H1 (cell line): ENCODE results near the gene GMNN. TPM values are rescaled to one million over a fixed set of nuclear protein-coding genes. Genes with fewer than 3 reads are reported as not detected.

Experiments
- CTCF ChIA-PET: fragments of 300-600 bp; sonication (Branson Sonifier 250); formaldehyde crosslinking; loops from one replicate; lab custom pipeline; 2021; ENCODE audit not compliant: partially characterized antibody; lab: Charles Lee
- POLR2A ChIA-PET: fragments of 300-600 bp; sonication (Branson Sonifier 250); formaldehyde crosslinking; loops from one replicate; lab custom pipeline; 2021; ENCODE audit warnings: inconsistent platforms; ENCODE audit not compliant: partially characterized antibody; lab: Charles Lee
- DNase-seq, 2 experiments: peaks; one replicate each; pipeline versions ENCODE4 v3.0.0 to v3.0.0-alpha.2; 2010 to 2022; ENCODE audit warnings: low spot score in 2 of 2, low read depth in 1 of 2, mixed read lengths in 1 of 2
- FAIRE-seq: peaks from 2 replicates; lab custom pipeline; 2011; peaks lifted over from hg19 to GRCh38; lab: Jason Lieb, UNC
- H2AFZ ChIP-seq: 2 replicates; pipeline ENCODE4 v1.8.1; 2012; ENCODE audit warnings: low read length, inconsistent platforms
- H2AK5ac ChIP-seq: 2 replicates; pipeline ENCODE4 v1.6.1; 2013; ENCODE audit warnings: low read depth, low read length
- H2BK120ac ChIP-seq: replicated peaks from 2 replicates; pipeline ENCODE3; 2013; ENCODE audit warnings: low read depth, low read length, inconsistent platforms
- H2BK12ac ChIP-seq: 2 replicates; pipeline ENCODE4 v1.6.1; 2013; ENCODE audit warnings: low read depth, low read length
- H2BK15ac ChIP-seq: 2 replicates; pipeline ENCODE4 v1.6.1; 2013; ENCODE audit warnings: low read length
- H2BK20ac ChIP-seq: 2 replicates; pipeline ENCODE4 v1.6.1; 2013; ENCODE audit warnings: low read length
- H2BK5ac ChIP-seq: 2 replicates; pipeline ENCODE4 v1.6.1; 2013; ENCODE audit warnings: low read depth, low read length
- H3K14ac ChIP-seq: 2 replicates; pipeline ENCODE4 v1.6.1; 2013; ENCODE audit warnings: inconsistent platforms; ENCODE audit not compliant: insufficient read length
- H3K18ac ChIP-seq: 2 replicates; pipeline ENCODE4 v1.6.1; 2013; ENCODE audit warnings: low read length; ENCODE audit errors: extremely low read depth
- H3K23ac ChIP-seq: 2 replicates; pipeline ENCODE4 v1.6.1; 2013; ENCODE audit warnings: inconsistent platforms; ENCODE audit not compliant: insufficient read length
- H3K23me2 ChIP-seq: 2 replicates; pipeline ENCODE4 v1.6.1; 2013; ENCODE audit warnings: low read depth, low read length
- H3K27ac ChIP-seq: 2 replicates; pipeline ENCODE4 v1.6.1; 2011; ENCODE audit warnings: low read depth, low read length, inconsistent platforms
- H3K27me3 ChIP-seq, 4 experiments: replicated peaks in 1 of 4; 1 replicate in 1 of 4; 2 replicates in 3 of 4; pipeline versions ENCODE4 v1.6.1 to v1.8.1; 2011 to 2013; ENCODE audit warnings: low read length in 3 of 4, mild to moderate bottlenecking in 3 of 4, inconsistent platforms in 2 of 4, mixed read lengths in 2 of 4, moderate library complexity in 1 of 4; ENCODE audit not compliant: control insufficient read depth in 3 of 4, insufficient read depth in 3 of 4; ENCODE audit errors: extremely low read depth in 1 of 4
- H3K36me3 ChIP-seq, 4 experiments: 2 replicates each; pipeline versions ENCODE4 v1.6.1 to v1.8.1; 2011 to 2013; ENCODE audit warnings: mild to moderate bottlenecking in 4 of 4, low read length in 3 of 4, moderate library complexity in 2 of 4, control low read depth in 1 of 4, inconsistent platforms in 1 of 4; ENCODE audit not compliant: insufficient read depth in 4 of 4, control insufficient read depth in 2 of 4
- H3K4ac ChIP-seq: replicated peaks from 2 replicates; pipeline ENCODE3; 2013; ENCODE audit warnings: low read length, low read depth, mixed read lengths, inconsistent platforms; ENCODE audit not compliant: insufficient read length
- H3K4me1 ChIP-seq, 4 experiments: replicated peaks in 1 of 4; 1 replicate in 1 of 4; 2 replicates in 3 of 4; pipeline versions ENCODE4 v1.6.1 to v1.8.1; 2011 to 2013; ENCODE audit warnings: low read length in 3 of 4, inconsistent platforms in 2 of 4, mixed read lengths in 1 of 4; ENCODE audit not compliant: insufficient read depth in 4 of 4, control insufficient read depth in 3 of 4
- H3K4me2 ChIP-seq, 2 experiments: 2 replicates each; pipeline versions ENCODE4 v1.6.1 to v1.8.1; 2011 to 2013; ENCODE audit warnings: low read depth in 2 of 2, low read length in 2 of 2, control low read depth in 1 of 2, inconsistent platforms in 1 of 2, mild to moderate bottlenecking in 1 of 2; ENCODE audit not compliant: insufficient read depth in 1 of 2
- H3K4me3 ChIP-seq, 4 experiments: fragments of 200-600, 300-600 bp in 1 of 4; sonication (generic), shearing (Covaris generic), sonication (Bioruptor Twin) in 1 of 4; 2 replicates each; pipeline versions ENCODE4 v1.5.1 to v1.8.1; 2011 to 2016; ENCODE audit warnings: low read length in 4 of 4, low read depth in 3 of 4, control low read depth in 2 of 4, inconsistent platforms in 2 of 4, mild to moderate bottlenecking in 2 of 4, mixed read lengths in 1 of 4, moderate library complexity in 1 of 4; ENCODE audit not compliant: insufficient read depth in 2 of 4; ENCODE audit errors: extremely low read depth in 1 of 4
- H3K56ac ChIP-seq: replicated peaks from 2 replicates; pipeline ENCODE3; 2013; ENCODE audit warnings: low read depth, mild to moderate bottlenecking, mixed read lengths, low read length, inconsistent platforms; ENCODE audit not compliant: insufficient read length
- H3K79me1 ChIP-seq: 2 replicates; pipeline ENCODE4 v1.6.1; 2013; ENCODE audit warnings: low read depth, low read length, control low read depth
- H3K79me2 ChIP-seq, 2 experiments: 2 replicates each; pipeline versions ENCODE4 v1.6.1 to v1.8.1; 2012 to 2013; ENCODE audit warnings: low read length in 2 of 2, mild to moderate bottlenecking in 2 of 2, inconsistent platforms in 1 of 2; ENCODE audit not compliant: insufficient read depth in 2 of 2, control insufficient read depth in 1 of 2
- H3K9ac ChIP-seq, 4 experiments: replicated peaks in 1 of 4; 1 replicate in 1 of 4; 2 replicates in 3 of 4; pipeline versions ENCODE4 v1.6.1 to v1.8.1; 2011 to 2013; ENCODE audit warnings: low read depth in 3 of 4, low read length in 3 of 4, control low read depth in 2 of 4, mild to moderate bottlenecking in 2 of 4, moderate library complexity in 2 of 4, inconsistent platforms in 1 of 4; ENCODE audit errors: extremely low read depth in 1 of 4
- H3K9me3 ChIP-seq, 2 experiments: 2 replicates each; pipeline versions ENCODE4 v1.6.1 to v1.8.1; 2012 to 2013; ENCODE audit warnings: mild to moderate bottlenecking in 2 of 2, moderate library complexity in 2 of 2, control low read depth in 1 of 2, inconsistent platforms in 1 of 2, low read depth in 1 of 2, low read length in 1 of 2, mixed read lengths in 1 of 2; ENCODE audit not compliant: insufficient read depth in 2 of 2
- H4K20me1 ChIP-seq, 2 experiments: replicated peaks in 1 of 2; 2 replicates each; pipeline versions ENCODE3 to v1.8.1; 2011 to 2013; ENCODE audit warnings: inconsistent platforms in 2 of 2, low read length in 2 of 2, mild to moderate bottlenecking in 1 of 2; ENCODE audit not compliant: insufficient read depth in 2 of 2, control insufficient read depth in 1 of 2
- H4K5ac ChIP-seq: 2 replicates; pipeline ENCODE4 v1.6.1; 2013; ENCODE audit warnings: low read length, low read depth, mixed read lengths, inconsistent platforms; ENCODE audit not compliant: insufficient read length
- H4K8ac ChIP-seq: 2 replicates; pipeline ENCODE4 v1.8.0; 2013; ENCODE audit warnings: mild to moderate bottlenecking, moderate library complexity, low read length, inconsistent platforms; ENCODE audit not compliant: insufficient read depth; ENCODE audit errors: extremely low read depth
- H4K91ac ChIP-seq: replicated peaks from 2 replicates; pipeline ENCODE3; 2013; ENCODE audit warnings: low read length, mixed read lengths, inconsistent platforms; ENCODE audit not compliant: insufficient read length
- CBX5 ChIP-seq: fragments of 300-800, 300-1000 bp; sonication (generic); IDR thresholded peaks from 2 replicates; pipeline ENCODE4 v1.7.1; 2016; ENCODE audit warnings: antibody characterized with exemption, low read length, low read depth
- GABPA ChIP-seq: IDR thresholded peaks from 2 replicates; pipeline ENCODE4 v1.6.1; 2011; ENCODE audit warnings: mild to moderate bottlenecking, low read length, moderate library complexity, borderline replicate concordance; ENCODE audit not compliant: insufficient read depth
- GTF2F1 ChIP-seq: IDR thresholded peaks from 2 replicates; pipeline ENCODE4 v1.6.1; 2012; ENCODE audit warnings: low read depth, low read length, improper control_type of control experiment, borderline replicate concordance
- JUND ChIP-seq: IDR thresholded peaks from 2 replicates; pipeline ENCODE4 v1.6.1; 2011; ENCODE audit warnings: mild to moderate bottlenecking, improper control_type of control experiment, low read length
- MAFK ChIP-seq: IDR thresholded peaks from 2 replicates; pipeline ENCODE4 v1.6.1; 2012; ENCODE audit warnings: low read depth, mild to moderate bottlenecking, improper control_type of control experiment, low read length
- POLR2AphosphoS5 ChIP-seq: IDR thresholded peaks from 2 replicates; pipeline ENCODE4 v1.6.1; 2011; ENCODE audit warnings: low read depth, low read length
- RFX5 ChIP-seq: IDR thresholded peaks from 2 replicates; pipeline ENCODE4 v1.6.1; 2011; ENCODE audit warnings: low read depth, low read length, improper control_type of control experiment, borderline replicate concordance
- RXRA ChIP-seq: IDR thresholded peaks from 2 replicates; pipeline ENCODE4 v1.6.1; 2011; ENCODE audit warnings: low read depth, mild to moderate bottlenecking, low read length, moderate library complexity; ENCODE audit not compliant: insufficient read depth
- TEAD4 ChIP-seq: IDR thresholded peaks from 2 replicates; pipeline ENCODE4 v1.6.1; 2012; ENCODE audit warnings: low read depth, low read length, inconsistent platforms, mixed read lengths
- WGBS, 2 experiments: shearing (Covaris generic) in 1 of 2; methylation state at CpG; one replicate each; pipeline versions ENCODE4 v1.1.6 to v1.1.7; 2013 to 2015; ENCODE audit warnings: low lambda C conversion rate in 2 of 2, mixed read lengths in 2 of 2, inconsistent platforms in 1 of 2, low coverage in 1 of 2, missing lambda C conversion rate in 1 of 2; ENCODE audit not compliant: insufficient replicate concordance in 2 of 2, insufficient coverage in 1 of 2, insufficient read length in 1 of 2; ENCODE audit errors: extremely low coverage in 1 of 2, missing lambda C conversion rate in 1 of 2; 5-methylcytosine and 5-hydroxymethylcytosine counted together
- polyA plus RNA-seq, 7 experiments: library from polyadenylated mRNA; depleted of rRNA in 3 of 7; stranded (reverse) in 5 of 7; unstranded in 2 of 7; fragments of >200 nt in 5 of 7; fragments of 200-250 nt in 2 of 7; gene quantifications; 1 replicate in 5 of 7; 2 replicates in 1 of 7; 4 replicates in 1 of 7; pipeline versions ENCODE4 v1.2.1 to v1.2.3, GENCODE V29; 2011 to 2013; ENCODE audit warnings: missing spikeins in 2 of 7, mixed read lengths in 2 of 7
- total RNA-seq: library from RNA; stranded (reverse); fragmentation: NEBNext Ultra II Directional; extraction: Animal tissue kit (Norgen Biotek cat#: 25700); gene quantifications from 2 replicates; pipeline ENCODE4 v1.2.1, GENCODE V29; 2021
- TF ChIP-seq, protein P1 (sequence below): IDR thresholded peaks from 2 replicates; pipeline ENCODE4 v1.6.1; 2012; ENCODE audit warnings: inconsistent platforms
- TF ChIP-seq, protein P2 (sequence below): IDR thresholded peaks from 2 replicates; pipeline ENCODE4 v1.6.1; 2012; ENCODE audit warnings: inconsistent platforms

GMNN gene
- total and polyA plus RNA-seq, 2 of the 8 experiments (the other 6 are each of a cell fraction or from before 2014, with no cell fraction given), result 65.9 to 101 TPM

GRCh38 chr6:24759718-24760117, 15.0 kb upstream of the GMNN start:
- H3K14ac ChIP-seq, result no peak overlapping the region
- no peak overlapping the region for H4K91ac ChIP-seq
- no peak overlapping the region for H2BK15ac ChIP-seq
- H3K79me2 ChIP-seq, result no peaks in the 10 kb centered on the region
- no peak overlapping the region for H3K18ac ChIP-seq
- H2AK5ac ChIP-seq, result no peak overlapping the region
- H3K9ac ChIP-seq, result no peak overlapping the region
- no peak overlapping the region for H3K4me2 ChIP-seq
- H2BK12ac ChIP-seq, result no peak overlapping the region
- FAIRE-seq (no peak), DNase-seq (no peak)
- H3K23me2 ChIP-seq, result no peaks in the 10 kb centered on the region
- H3K9me3 ChIP-seq, result no peaks in the 10 kb centered on the region
- no peak overlapping the region for H3K23ac ChIP-seq
- TF ChIP-seq MAFK (no peak), RFX5 (no peak), POLR2AphosphoS5 (no peak), TEAD4 (no peak), GABPA (no peak), RXRA (no peak), GTF2F1 (no peak), CBX5 (no peak), JUND (no peak)
- TF ChIP-seq, protein P1, sequence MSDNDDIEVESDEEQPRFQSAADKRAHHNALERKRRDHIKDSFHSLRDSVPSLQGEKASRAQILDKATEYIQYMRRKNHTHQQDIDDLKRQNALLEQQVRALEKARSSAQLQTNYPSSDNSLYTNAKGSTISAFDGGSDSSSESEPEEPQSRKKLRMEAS, result no peak
- TF ChIP-seq, protein P2, sequence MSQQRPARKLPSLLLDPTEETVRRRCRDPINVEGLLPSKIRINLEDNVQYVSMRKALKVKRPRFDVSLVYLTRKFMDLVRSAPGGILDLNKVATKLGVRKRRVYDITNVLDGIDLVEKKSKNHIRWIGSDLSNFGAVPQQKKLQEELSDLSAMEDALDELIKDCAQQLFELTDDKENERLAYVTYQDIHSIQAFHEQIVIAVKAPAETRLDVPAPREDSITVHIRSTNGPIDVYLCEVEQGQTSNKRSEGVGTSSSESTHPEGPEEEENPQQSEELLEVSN, result no peak
- H3K56ac ChIP-seq, result no peak overlapping the region
- no peak overlapping the region for H4K8ac ChIP-seq
- no peaks in the 10 kb centered on the region for H3K36me3 ChIP-seq
- H3K4ac ChIP-seq, result no peak overlapping the region
- no peak overlapping the region for H2BK120ac ChIP-seq
- no peak overlapping the region for H4K5ac ChIP-seq
- H3K27ac ChIP-seq, result no peak overlapping the region
- no peak overlapping the region for H3K4me3 ChIP-seq
- no peak overlapping the region for H2AFZ ChIP-seq
- CTCF ChIA-PET, result interaction anchor here (1.0 to 1.8 kb wide), 4 partner anchors 12 to 43 kb away, joined by 3 to 5 read pairs (median 4); no protein-coding TSS in a partner anchor
- H3K4me1 ChIP-seq, result no peaks in the 10 kb centered on the region
- whole genome bisulfite sequencing, 2 experiments, result 94% methylated on average over 3 of the region's 3 CpGs; no CpG with 5 or more reads in 1 of the 2 experiments
- no peak overlapping the region for H2BK20ac ChIP-seq
- POLR2A ChIA-PET, result interaction anchor here (0.7 kb wide), 1 partner anchor 15 kb away, joined by 4 read pairs; no protein-coding TSS in a partner anchor
- no peaks in the 10 kb centered on the region for H3K79me1 ChIP-seq
- no peak overlapping the region for H2BK5ac ChIP-seq
- no peaks in the 10 kb centered on the region for H3K27me3 ChIP-seq
- H4K20me1 ChIP-seq, result no peaks in the 10 kb centered on the region
